GM18507 (cell line): ENCODE results near the gene UBE3D.
"Not testable (repeated sequence)": the region's sequence is repeated elsewhere in the genome, so short reads cannot be mapped to it uniquely, and the experiment has no call there.

Source experiments
- DNase-seq: peaks from one replicate; pipeline ENCODE4 v3.0.0; 2011; ENCODE audit warnings: low read depth; ENCODE audit not compliant: insufficient read length; ENCODE audit errors: extremely low spot score
- FAIRE-seq: peaks from 2 replicates; lab custom pipeline; 2011; peaks lifted over from hg19 to GRCh38; lab: Jason Lieb, UNC

UBE3D gene

DNA sequence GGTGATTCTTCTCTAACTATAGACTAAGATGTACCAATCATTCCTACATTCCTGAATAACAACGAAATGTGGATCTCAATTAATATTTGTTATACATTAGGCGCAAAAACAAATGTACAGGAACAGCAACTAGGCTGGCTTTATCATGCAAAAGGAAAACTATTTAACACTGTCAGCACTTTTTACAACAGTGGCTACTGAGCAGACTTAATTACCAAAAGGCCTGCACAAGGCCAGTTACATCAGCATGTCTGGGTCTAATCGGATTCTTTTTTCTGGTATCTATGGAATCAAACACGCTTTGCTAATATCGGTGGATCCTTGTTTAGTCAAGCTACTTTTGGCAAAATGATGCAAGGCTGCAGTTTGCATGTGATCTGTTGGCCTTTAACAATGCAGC is 176.5 kb downstream of the UBE3D start:
- DNase-seq (no peak), FAIRE-seq (no peak)

DNA sequence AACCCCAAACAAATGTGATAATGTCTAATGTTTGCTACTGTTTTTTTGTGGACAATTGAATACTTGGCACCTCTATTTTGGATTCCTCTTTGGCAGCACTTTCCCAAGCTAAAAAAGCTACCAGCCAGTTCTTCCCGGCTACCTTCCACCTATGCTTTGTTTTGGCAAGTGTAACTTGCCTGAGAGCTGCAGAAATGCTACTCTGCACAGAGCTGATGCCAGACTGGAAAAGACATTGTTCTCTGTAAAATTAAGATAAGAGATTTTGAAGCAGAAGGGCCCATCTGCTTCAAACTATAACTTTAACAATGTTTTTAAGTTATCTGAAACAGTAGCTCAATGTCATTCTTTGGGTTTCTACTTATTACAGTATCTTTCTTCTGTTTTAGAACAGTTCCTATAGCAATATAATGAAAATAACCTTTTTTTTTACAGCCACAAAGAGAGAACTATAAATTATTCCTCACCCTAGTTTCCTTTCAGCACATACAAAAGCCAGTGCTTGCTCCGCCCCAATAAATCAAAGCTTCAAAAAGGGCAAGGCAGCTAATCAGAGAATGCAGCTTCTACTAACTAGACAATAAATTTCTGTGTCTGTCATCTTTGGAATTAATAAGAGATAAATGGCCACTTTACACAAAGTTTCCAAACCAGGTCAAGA is 183.1 kb downstream of the UBE3D start:
- DNase-seq (no peak), FAIRE-seq (no peak)

DNA sequence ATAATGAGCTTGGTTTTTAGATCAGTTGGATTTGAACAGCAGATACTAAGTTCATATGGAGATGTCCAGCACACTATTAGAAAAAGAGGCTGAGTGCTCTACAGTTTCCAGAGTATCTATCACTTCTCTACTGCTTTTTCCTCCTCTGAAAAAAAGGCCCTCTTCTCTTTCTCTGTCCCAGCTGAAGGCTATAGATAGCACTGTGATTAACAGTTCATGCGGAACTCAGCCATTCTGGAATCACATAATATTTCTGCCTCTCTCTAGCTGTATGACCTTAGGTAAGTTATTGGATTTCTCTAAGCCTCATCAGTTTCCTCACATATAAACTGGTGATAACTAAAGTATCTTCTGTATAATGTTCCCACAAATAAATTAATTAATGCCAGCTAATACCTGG is 184.1 kb downstream of the UBE3D start:
- no peak for DNase-seq
- no peak for FAIRE-seq

DNA sequence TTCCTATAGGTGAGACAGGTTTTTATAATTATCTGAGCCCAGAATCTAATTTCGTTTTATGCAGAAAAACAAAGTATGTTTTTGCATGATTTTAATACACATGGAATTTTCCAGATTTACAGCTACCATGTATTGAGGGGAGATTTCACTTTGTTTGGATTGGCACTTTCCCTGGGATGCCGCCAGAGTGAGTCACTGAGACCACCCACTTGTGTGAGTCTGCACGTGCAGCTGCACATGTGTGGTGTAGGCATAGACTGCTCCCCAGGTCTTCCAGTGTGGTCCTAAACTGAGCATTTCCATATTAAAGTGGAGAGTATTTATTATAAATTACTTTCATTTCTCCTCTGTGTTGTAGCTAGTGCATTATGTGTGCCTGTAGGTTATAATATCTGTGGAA is 186.8 kb downstream of the UBE3D start:
- DNase-seq (no peak), FAIRE-seq (no peak)

DNA sequence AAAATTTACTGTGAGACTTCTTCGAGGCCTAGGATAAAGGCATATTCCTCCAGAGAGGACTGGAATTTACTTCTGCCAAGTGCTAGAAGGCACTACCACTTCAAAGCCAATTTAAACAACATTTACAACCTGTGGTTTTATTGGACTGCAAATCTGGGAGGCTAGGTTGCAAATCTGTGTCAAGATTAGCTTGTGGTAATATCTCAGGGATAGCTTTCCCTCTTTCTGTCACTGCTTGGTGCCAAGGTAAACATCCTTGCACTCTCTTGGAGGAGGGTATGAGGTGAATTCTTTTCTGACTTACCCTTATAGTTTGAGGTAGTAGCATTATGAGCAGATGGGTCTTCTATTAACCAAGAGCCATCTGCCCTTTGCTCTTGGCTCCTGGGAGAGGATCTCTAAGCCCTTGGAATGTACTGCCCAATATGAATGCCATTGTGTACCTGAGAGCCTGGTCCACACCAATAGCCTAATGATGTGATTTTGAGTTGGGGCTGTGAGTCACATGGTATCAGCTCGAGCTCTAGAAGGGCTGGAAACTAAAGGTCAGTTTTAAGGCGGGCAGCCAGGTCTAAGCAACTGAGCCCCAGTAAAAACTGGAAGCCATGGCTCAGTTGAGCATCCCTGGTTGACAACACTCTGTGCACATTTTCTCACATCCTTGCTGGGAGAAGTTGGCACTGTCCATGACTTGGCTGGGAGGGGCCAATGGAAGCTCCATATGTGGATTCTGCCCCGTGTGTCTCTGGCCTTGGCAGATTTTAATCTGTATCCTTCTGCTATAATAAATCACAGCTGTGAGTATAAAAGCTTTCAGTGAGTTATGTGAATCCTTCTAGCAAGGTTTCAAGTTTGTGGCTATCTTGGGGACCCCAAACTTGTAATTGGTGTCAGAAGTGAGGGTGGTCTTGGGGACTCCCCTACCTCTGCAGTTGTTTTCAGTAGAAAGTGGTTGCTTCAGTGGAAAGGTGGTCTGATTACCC is 188.1 kb downstream of the UBE3D start:
- FAIRE-seq, result no peak
- no peak for DNase-seq

DNA sequence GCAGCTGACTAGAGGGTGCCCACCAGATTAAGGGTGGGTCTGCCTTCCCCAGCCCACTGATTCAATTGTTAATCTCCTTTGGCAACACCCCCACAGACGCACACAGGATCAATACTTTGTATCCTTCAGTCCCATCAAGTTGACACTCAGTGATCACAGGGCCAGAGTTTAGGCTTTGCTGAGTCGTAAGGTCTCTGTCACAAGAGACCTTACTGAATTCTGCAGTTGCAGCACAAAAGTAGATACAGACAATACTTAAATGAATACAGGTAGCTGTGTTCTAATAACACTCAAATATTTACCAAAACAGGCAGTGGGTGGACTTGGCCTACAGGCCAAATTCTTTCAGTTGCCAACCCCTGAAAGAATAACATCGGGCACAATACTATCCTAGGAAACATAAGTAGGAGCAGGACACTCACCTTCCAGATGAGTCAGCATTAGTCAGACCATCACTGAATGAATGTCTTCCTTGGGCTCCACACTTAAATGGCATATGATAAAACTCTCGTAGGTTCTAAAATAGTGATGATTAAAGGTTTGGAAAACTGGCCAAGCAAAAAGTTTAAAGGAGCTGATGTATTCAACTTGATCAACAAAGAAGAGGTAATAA is 190.0 kb downstream of the UBE3D start:
- FAIRE-seq (no peak), DNase-seq (no peak)

DNA sequence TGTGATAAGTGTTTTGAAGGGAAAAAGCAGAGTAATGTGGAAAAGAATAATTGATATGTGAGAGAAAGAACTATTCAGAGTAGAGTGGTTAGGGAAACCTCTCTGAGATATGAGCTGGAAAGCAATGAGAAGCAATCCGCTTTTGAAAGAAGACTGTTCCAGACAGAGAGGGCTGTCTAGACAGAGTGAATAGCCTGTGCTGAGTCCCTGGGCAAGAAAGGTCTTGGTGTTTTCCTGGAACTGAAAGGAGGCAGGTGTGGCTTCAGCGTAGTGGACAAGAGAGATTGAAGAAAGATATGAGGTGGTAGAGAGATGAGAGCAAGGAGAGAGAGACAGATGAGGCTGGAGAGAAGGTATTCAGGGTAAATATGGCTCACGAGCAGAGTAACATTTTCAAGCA is 190.8 kb downstream of the UBE3D start:
- FAIRE-seq (no peak), DNase-seq (no peak)

DNA sequence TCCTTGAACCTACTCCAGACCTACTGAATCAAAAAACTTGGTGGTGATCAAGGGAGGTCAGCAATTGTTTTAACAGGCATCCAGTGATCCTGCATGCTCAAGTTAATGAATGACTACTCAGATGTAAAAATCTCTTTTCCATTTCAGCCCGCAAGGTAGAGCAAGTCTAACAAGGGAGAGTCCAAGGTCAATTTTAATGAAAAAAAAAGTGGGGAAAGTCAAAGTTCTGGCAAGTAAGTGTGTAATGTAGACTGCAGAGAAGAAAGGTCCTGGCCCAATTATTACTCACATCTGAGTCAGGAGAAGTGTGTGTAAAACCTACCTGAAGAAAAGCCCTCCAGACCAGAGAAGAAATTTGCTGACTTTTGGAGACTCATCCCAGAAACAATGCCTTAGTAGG is 193.5 kb downstream of the UBE3D start:
- no peak for DNase-seq
- FAIRE-seq, result no peak

DNA sequence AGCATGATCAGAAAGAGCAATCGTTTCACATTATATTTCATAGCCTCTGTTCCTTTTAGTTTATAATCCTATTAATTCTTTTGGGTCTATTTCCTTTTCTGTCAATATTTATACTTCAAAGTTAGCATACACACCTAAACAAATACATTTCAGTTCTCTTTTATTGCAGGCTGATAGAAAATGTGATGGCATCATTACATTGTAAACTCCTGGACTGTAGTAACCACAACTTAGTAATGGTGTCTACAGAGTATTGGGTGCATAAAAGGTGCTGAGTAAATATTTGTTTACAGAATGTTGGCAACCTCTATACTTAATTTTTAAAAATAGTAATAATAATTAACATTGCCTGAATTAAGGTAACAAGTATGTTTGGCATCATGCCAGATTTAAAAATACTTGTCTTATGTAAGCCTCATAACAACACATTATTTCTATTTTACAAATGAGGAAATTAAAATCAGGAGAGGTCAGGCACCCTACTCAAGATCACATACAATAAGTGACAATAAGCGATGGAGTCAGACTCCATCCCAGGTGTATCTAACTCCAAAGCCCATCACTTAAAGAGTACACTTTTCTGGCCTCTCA is 195.0 kb downstream of the UBE3D start:
- DNase-seq (no peak), FAIRE-seq (no peak)

DNA sequence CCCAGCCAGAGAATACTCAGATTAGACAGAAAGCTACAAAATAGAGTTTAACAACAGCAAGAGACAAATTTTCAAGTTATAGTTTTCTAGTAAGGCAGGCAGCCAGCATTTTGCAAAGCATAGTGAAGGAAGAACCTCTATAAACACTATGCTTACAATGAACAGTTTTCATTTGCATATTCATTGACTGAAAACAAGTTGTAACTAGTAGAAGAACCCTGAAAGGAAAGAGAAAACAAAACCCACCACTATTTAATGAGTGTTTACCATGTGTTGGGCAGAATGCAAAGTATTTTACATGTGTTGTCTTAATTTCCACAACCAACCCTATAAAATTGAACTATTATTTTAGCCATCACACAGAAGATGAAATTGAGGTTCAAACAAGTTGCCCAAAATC is 196.1 kb downstream of the UBE3D start:
- DNase-seq (no peak), FAIRE-seq (no peak)

DNA sequence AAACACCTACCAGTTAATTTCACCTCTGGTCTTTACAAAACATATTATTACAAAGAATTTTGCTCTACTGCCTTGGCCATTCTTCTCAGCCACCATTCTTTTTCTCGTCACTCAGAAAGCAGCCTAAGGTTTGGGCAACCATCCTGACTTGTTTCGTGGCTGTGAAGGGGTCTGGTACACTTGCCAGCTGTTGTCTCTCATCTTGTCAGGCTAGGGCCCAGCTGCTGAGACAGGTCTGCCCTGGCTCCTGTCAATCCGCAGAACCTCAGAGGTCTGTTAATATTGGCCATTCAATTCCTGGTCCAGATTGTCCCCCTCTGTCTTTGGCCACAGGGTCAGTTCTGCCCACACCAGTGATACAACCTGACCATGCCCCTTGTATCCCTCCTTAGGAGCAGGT is 197.7 kb downstream of the UBE3D start:
- FAIRE-seq, result no peak
- no peak for DNase-seq

DNA sequence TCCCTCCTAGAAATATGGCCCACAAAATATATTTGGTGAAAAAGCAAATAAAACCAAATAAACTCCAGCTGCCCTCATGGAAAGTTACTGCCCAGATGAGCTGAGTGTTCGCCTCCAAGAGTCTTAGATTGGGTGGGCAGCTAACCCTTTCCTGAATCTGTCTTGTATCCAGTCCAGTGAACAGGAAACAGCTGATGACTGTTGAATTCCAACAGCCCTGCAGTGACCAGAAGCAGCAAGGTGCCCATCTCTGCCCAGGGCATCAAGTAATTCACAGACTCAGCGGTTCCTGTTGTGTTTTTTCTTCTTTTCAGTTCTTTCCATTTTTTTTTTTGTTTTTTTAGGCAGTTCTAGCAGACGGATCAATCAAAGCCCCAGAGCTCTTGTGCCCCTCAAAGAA is 199.2 kb downstream of the UBE3D start:
- no peak for DNase-seq
- FAIRE-seq, result no peak

DNA sequence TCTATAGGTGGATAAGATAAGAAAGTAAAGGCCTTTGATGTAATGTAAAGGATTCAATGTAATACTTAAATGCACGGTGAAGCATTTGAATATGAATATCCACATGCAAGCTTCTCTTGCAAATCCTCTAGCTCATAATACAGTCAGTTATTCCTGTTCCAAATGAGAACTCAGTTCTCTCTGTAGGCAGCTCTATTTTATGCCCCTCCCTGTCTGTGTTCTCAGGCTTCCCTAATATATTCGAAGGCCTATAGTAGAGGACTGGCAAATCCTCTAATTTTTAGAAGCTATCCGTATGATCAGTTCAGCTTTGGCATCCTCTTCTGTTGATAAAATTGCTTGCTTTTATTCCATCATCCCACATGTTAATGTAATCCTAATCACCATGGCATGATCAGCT is 200.2 kb downstream of the UBE3D start:
- DNase-seq (no peak), FAIRE-seq (no peak)

DNA sequence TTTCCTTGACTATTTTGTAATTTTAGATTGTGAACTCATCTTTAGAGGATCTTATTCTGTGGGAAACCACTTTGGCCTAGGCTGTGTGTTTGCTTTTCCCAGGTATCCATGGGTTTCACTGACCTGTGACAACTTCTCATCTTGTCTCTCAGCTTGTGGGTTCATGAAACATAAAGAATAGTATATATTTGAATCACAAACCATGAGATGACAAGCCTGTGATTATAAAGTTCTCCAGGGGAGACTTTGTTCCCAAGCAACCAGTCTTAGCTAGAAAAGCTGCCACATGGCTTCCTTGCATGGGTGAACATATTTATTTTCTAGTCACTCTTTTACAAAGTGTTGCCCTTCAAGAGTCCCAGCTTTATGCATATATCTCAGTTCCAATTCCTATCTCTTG is 201.9 kb downstream of the UBE3D start:
- no peak for FAIRE-seq
- DNase-seq, result no peak

DNA sequence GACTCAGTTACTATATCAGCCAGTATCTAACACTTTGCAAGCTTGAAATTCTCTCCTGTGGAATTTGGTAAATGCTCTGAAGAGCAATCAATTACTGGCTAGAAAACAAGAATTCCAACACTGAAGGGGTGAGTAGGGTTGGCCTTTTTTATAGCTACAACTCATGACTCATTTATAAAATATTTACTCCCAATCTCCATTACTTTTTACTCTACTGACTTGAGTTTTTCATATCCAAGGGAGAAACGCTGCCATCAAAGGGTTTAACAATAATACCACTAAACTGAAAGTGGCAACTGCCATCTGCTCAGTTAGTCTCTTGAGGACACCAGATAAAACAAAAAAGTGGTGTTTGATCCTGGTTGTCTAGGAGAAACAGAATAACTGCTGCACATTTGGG is 203.1 kb downstream of the UBE3D start:
- no peak for DNase-seq
- no peak for FAIRE-seq

DNA sequence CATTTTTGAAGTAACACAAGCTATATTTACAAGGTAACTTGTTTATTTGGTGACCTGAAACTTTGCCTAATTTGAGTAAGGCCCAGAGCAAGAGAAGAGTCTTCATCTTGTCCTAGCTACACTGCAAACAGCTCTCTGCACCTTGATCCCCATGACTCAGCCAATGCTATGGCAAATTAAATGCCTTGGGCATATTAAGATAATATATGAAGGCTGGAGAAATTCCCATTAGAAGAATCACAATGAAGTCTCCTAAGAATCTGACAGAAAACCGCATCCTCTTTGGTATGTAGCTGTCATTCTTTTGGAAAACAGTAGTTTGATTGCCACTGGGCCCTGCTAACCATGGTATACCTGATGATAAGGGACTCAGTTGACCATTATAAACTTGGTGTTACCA is 204.5 kb downstream of the UBE3D start:
- DNase-seq (no peak), FAIRE-seq (no peak)

DNA sequence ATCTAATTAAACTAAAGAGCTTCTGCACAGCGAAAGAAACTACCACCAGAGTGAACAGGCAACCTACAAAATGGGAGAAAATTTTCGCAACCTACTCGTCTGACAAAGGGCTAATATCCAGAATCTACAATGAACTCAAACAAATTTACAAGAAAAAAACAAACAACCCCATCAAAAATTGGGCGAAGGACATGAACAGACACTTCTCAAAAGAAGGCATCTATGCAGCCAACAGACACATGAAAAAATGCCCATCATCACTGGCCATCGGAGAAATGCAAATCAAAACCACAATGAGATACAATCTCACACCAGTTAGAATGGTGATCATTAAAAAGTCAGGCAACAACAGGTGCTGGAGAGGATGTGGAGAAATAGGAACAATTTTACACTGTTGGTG is 209.6 kb downstream of the UBE3D start:
- DNase-seq, FAIRE-seq: not testable (repeated sequence)

DNA sequence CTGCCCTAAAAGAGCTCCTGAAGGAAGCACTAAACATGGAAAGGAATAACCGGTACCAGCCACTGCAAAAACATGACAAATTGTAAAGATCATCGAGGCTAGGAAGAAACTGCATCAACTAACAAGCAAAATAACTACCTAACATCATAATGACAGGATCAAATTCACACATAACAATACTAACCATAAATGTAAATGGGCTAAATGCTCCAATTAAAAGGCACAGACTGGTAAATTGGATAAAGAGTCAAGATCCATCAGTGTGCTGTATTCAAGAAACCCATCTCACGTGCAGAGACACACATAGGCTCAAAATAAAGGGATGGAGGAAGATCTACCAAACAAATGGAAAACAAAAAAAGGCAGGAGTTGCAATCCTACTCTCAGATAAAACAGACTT is 212.7 kb downstream of the UBE3D start:
- FAIRE-seq, DNase-seq: not testable (repeated sequence)

DNA sequence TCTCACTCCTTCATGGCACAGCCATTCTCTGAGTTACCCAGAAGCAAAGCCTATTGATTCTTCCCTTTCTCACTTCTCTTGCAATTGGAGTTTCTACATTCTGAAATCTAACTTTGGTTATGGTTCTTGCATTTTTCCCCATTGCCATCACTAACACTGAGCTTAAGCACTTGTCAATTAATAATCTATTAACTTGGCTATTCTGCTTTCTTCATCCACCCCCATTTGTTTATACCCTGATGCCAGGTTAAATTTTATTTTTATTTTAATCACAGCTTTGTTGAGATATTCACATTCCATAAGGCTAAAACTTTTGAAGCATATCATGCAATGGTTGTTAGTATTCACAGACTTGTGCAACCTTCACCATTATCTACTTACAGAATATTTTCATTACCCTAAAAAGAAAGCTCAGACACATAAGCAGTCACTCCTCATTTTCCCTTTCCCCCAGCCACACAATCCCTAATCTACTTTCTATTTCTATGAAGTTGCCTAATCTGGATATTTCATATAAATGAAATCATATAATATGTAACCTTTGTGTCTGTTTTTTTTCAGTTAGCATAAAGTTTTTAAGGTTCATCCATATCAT is 222.3 kb downstream of the UBE3D start:
- FAIRE-seq, result no peak

DNA sequence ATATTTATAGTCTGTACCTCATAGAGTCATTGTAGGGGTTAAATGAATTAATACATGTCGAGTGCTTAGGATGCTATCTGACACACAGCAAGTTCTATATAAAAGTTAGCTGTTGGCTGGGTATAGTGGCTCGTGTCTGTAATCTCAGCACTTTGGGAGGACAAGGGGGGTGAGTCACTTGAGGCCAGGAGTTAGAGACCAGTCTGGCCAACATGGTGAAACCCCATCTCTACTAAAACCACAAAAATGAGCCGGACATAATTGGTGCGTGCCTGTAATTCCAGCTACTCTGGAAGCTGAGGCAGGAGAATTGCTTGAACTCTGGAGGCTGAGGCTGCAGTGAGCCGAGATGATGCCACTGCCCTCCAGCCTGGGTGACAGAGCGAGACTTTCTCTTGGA is 222.9 kb downstream of the UBE3D start:
- DNase-seq, result no peak
- FAIRE-seq, result no peak

More for the DNA sequence above, 222.3 kb downstream of the UBE3D start:
- no peak for DNase-seq
